GM18520 (cell line): ENCODE measurements around the gene CALML4.
A peak's percentile ranks its signal among the peaks of the same experiment; 100 is the strongest.
"Not testable (repeated sequence)": the region's sequence is repeated elsewhere in the genome, so short reads cannot be mapped to it uniquely, and the experiment has no call there.

Experiments
- ATAC-seq: cut with Tn5 transposase; IDR thresholded peaks from one replicate; pipeline ENCODE4 v1.9.1; 2021; ENCODE audit not compliant: unreplicated experiment

Gene CALML4

GRCh38 chr15:68204776-68205557 lies at the start of gene CALML4:
TSS of gene CALML4 (minus strand) at chr15:68205332. CDS start at chr15:68205247, 85 bp downstream.
- ATAC-seq = no peak

- no peak for ATAC-seq
These were observed 47.9 kb upstream of the CALML4 start for GRCh38 chr15:68252925-68253534.

GRCh38 chr15:68249058-68249713 lies 44.1 kb upstream of the CALML4 start:
- no peak for ATAC-seq

GRCh38 chr15:68244235-68244634 lies 39.1 kb upstream of the CALML4 start:
- no peak for ATAC-seq

- ATAC-seq = no peak
These were observed 36.2 kb upstream of the CALML4 start for GRCh38 chr15:68241088-68241935.

- ATAC-seq = no peak
These were observed 33.9 kb upstream of the CALML4 start for GRCh38 chr15:68239025-68239424.

GRCh38 chr15:68235022-68235421 lies 29.9 kb upstream of the CALML4 start:
- ATAC-seq = no peak

GRCh38 chr15:68234520-68234919 lies 29.4 kb upstream of the CALML4 start:
- ATAC-seq = not testable (repeated sequence)

- no peak for ATAC-seq
These were observed 28.9 kb upstream of the CALML4 start for GRCh38 chr15:68234060-68234459.

- ATAC-seq = no peak
These were observed 27.8 kb upstream of the CALML4 start for GRCh38 chr15:68232937-68233336.

- no peak for ATAC-seq
These were observed 27.3 kb upstream of the CALML4 start for GRCh38 chr15:68232449-68232848.

- ATAC-seq = no peak
These were observed 26.1 kb upstream of the CALML4 start for GRCh38 chr15:68231102-68231818.

GRCh38 chr15:68230157-68231100 lies 25.3 kb upstream of the CALML4 start:
- no peak for ATAC-seq

- peak; percentile 64 for ATAC-seq
These were observed 24.4 kb upstream of the CALML4 start, which contains the start of gene CLN6 for GRCh38 chr15:68229386-68230156. TSS of gene CLN6 (minus strand) at chr15:68229728. CDS start at chr15:68229584, 144 bp downstream.

GRCh38 chr15:68228971-68229385 lies 23.8 kb upstream of the CALML4 start:
- no peak for ATAC-seq

GRCh38 chr15:68228143-68228970 lies 23.2 kb upstream of the CALML4 start:
- no peak for ATAC-seq

GRCh38 chr15:68227643-68228142 lies 22.6 kb upstream of the CALML4 start:
- ATAC-seq = no peak
